VCaP (cell line): ENCODE results near the gene CALHM3.
A peak's percentile ranks its signal among the peaks of the same experiment; 100 is the strongest.

Source experiments
- H3K27ac ChIP-seq: fragments of 450-650 bp; 2 replicates; pipeline ENCODE4 v1.5.1; 2017
- CTCF ChIP-seq: fragments of 450-650 bp; conservative IDR thresholded peaks from 2 replicates; pipeline ENCODE4 v1.5.1; 2017; ENCODE audit warnings: mild to moderate bottlenecking, moderate library complexity

Gene CALHM3

GRCh38 chr10:103451091-103451813, 27.8 kb downstream of the CALHM3 start:
- TF ChIP-seq CTCF, result no peak
- peak overlapping the region; percentile 66 for H3K27ac ChIP-seq

GRCh38 chr10:103450201-103450695, 28.8 kb downstream of the CALHM3 start:
- TF ChIP-seq CTCF, result no peak
- H3K27ac ChIP-seq, result peak overlapping the region; percentile 18; the same call in 1 of the 2 replicates

- TF ChIP-seq CTCF, result no peak
Observed at GRCh38 chr10:103449208-103450144, 29.6 kb downstream of the CALHM3 start.

GRCh38 chr10:103448746-103449145, 30.3 kb downstream of the CALHM3 start:
- TF ChIP-seq CTCF, result no peak
- H3K27ac ChIP-seq, result no peak overlapping the region

More at GRCh38 chr10:103449208-103450144, 29.6 kb downstream of the CALHM3 start:
- H3K27ac ChIP-seq, result no peak overlapping the region

GRCh38 chr10:103447187-103447586, 31.9 kb downstream of the CALHM3 start:
- TF ChIP-seq CTCF, result no peak
- no peak overlapping the region for H3K27ac ChIP-seq

- TF ChIP-seq CTCF, result no peak
- H3K27ac ChIP-seq, result no peak overlapping the region
Observed at GRCh38 chr10:103445767-103446567, 33.1 kb downstream of the CALHM3 start.
